NCI-H748 (cell line): ENCODE results near the gene GPRC5C.
A peak's percentile ranks its signal among the peaks of the same experiment; 100 is the strongest.
"Not testable (repeated sequence)": the region's sequence is repeated elsewhere in the genome, so short reads cannot be mapped to it uniquely, and the experiment has no call there.

Experiments
- DNase-seq: peaks from one replicate; lab custom pipeline; 2025; ENCODE audit not compliant: unreplicated experiment; lab: John Stamatoyannopoulos, UW

GPRC5C gene

GRCh38 chr17:74466828-74467184 is 34.9 kb downstream of the GPRC5C start:
- DNase-seq, result no peak

- no peak for DNase-seq
Observed at GRCh38 chr17:74467221-74467951, 35.5 kb downstream of the GPRC5C start.

GRCh38 chr17:74471341-74471740 is 39.5 kb downstream of the GPRC5C start:
- no peak for DNase-seq

GRCh38 chr17:74472890-74473289 is 41.0 kb downstream of the GPRC5C start:
- no peak for DNase-seq

- DNase-seq, result no peak
Observed at GRCh38 chr17:74473294-74473693, 41.4 kb downstream of the GPRC5C start.

GRCh38 chr17:74474043-74474792 is 42.3 kb downstream of the GPRC5C start:
- DNase-seq, result no peak

- no peak for DNase-seq
Observed at GRCh38 chr17:74475189-74475588, 43.3 kb downstream of the GPRC5C start.

- DNase-seq, result no peak
Observed at GRCh38 chr17:74477411-74477810, 45.5 kb downstream of the GPRC5C start.

- no peak for DNase-seq
Observed at GRCh38 chr17:74478420-74479100, 46.7 kb downstream of the GPRC5C start.

GRCh38 chr17:74480290-74480689 is 48.4 kb downstream of the GPRC5C start:
- DNase-seq, result no peak

GRCh38 chr17:74481621-74482020 is 49.7 kb downstream of the GPRC5C start:
- no peak for DNase-seq

- DNase-seq, result no peak
Observed at GRCh38 chr17:74484066-74484465, 52.2 kb downstream of the GPRC5C start.

- no peak for DNase-seq
Observed at GRCh38 chr17:74485022-74485743, 53.3 kb downstream of the GPRC5C start.

GRCh38 chr17:74485841-74486240 is 54.0 kb downstream of the GPRC5C start:
- no peak for DNase-seq

GRCh38 chr17:74488276-74488675 is 56.4 kb downstream of the GPRC5C start:
- DNase-seq, result not testable (repeated sequence)

- no peak for DNase-seq
Observed at GRCh38 chr17:74490716-74491115, 58.8 kb downstream of the GPRC5C start.

- DNase-seq, result no peak
Observed at GRCh38 chr17:74491626-74492025, 59.7 kb downstream of the GPRC5C start.

GRCh38 chr17:74493331-74493833 is 61.5 kb downstream of the GPRC5C start:
- peak; percentile 39 for DNase-seq
